Liver (tissue), 9 donors: ENCODE data around the gene CHCHD4. TPM values are rescaled to one million over a fixed set of nuclear protein-coding genes. Genes with fewer than 3 reads are reported as not detected.
"Not testable (repeated sequence)": the region's sequence is repeated elsewhere in the genome, so short reads cannot be mapped to it uniquely, and the experiment has no call there.

ENCODE experiments used
- DNase-seq: peaks from one replicate; pipeline ENCODE4 v3.0.0-alpha.2; 2017; ENCODE audit warnings: low spot score
- H3K27ac ChIP-seq, 2 donors: one replicate each; pipeline ENCODE4 v1.7.0; 2013; ENCODE audit warnings: inconsistent platforms in 2 of 2, low read length in 2 of 2, control low read depth in 1 of 2, low read depth in 1 of 2, mild to moderate bottlenecking in 1 of 2
- H3K27me3 ChIP-seq, 4 donors: one replicate each; pipeline versions ENCODE4 v1.6.1 to v1.7.0; 2013; ENCODE audit warnings: low read length in 3 of 4, inconsistent platforms in 1 of 4, mild to moderate bottlenecking in 1 of 4, moderate library complexity in 1 of 4; ENCODE audit not compliant: control insufficient read depth in 4 of 4, insufficient read depth in 4 of 4
- H3K36me3 ChIP-seq, 4 donors: one replicate each; pipeline versions ENCODE4 v1.6.1 to v1.7.0; 2013; ENCODE audit warnings: low read length in 3 of 4, mild to moderate bottlenecking in 3 of 4, low read depth in 1 of 4, moderate library complexity in 1 of 4; ENCODE audit not compliant: control insufficient read depth in 4 of 4, insufficient read depth in 3 of 4
- H3K4me1 ChIP-seq, 4 donors: one replicate each; pipeline versions ENCODE4 v1.6.1 to v1.7.0; 2013; ENCODE audit warnings: low read length in 3 of 4, mild to moderate bottlenecking in 3 of 4, moderate library complexity in 1 of 4; ENCODE audit not compliant: control insufficient read depth in 4 of 4, insufficient read depth in 4 of 4
- H3K4me3 ChIP-seq, 3 donors: one replicate each; pipeline versions ENCODE4 v1.6.1 to v1.7.0; 2013; ENCODE audit warnings: low read length in 3 of 3, control low read depth in 1 of 3, low read depth in 1 of 3, mild to moderate bottlenecking in 1 of 3
- H3K9ac ChIP-seq, 2 donors: one replicate each; pipeline ENCODE4 v1.7.0; 2013; ENCODE audit warnings: low read length in 2 of 2, mild to moderate bottlenecking in 2 of 2, moderate library complexity in 2 of 2, control low read depth in 1 of 2, low read depth in 1 of 2
- H3K9me3 ChIP-seq, 4 donors: one replicate each; pipeline versions ENCODE4 v1.6.1 to v1.7.0; 2013; ENCODE audit warnings: low read length in 3 of 4; ENCODE audit not compliant: control insufficient read depth in 4 of 4
- CTCF ChIP-seq: fragments of 150-350 bp; IDR thresholded peaks from 2 replicates; pipeline ENCODE4 v1.5.1; 2017; ENCODE audit warnings: improper control_type of control experiment, low read depth, low read length; ENCODE audit not compliant: missing input control
- FOXA2 ChIP-seq: IDR thresholded peaks from 2 replicates; pipeline ENCODE4 v1.6.1; 2016; ENCODE audit warnings: antibody characterized with exemption
- GABPA ChIP-seq, 2 donors: IDR thresholded peaks in 1 of 2; conservative IDR thresholded peaks in 1 of 2; 2 replicates each; pipeline ENCODE4 v1.6.1; 2016; ENCODE audit warnings: antibody characterized with exemption in 2 of 2, mild to moderate bottlenecking in 1 of 2, moderate library complexity in 1 of 2
- HNF4A ChIP-seq, 2 donors: conservative IDR thresholded peaks; 2 replicates each; pipeline ENCODE4 v1.6.1; 2016; ENCODE audit warnings: antibody characterized with exemption in 2 of 2, mild to moderate bottlenecking in 2 of 2
- HNF4G ChIP-seq: IDR thresholded peaks from 2 replicates; pipeline ENCODE4 v1.6.1; 2016; ENCODE audit warnings: antibody characterized with exemption
- RAD21 ChIP-seq, 2 donors: IDR thresholded peaks; 2 replicates each; pipeline ENCODE4 v1.6.1; 2016; ENCODE audit warnings: antibody characterized with exemption in 2 of 2, mild to moderate bottlenecking in 2 of 2
- TAF1 ChIP-seq: conservative IDR thresholded peaks from 2 replicates; pipeline ENCODE4 v1.6.1; 2016; ENCODE audit warnings: antibody characterized with exemption, mild to moderate bottlenecking
- YY1 ChIP-seq: IDR thresholded peaks from 2 replicates; pipeline ENCODE4 v1.6.1; 2016; ENCODE audit warnings: antibody characterized with exemption, mild to moderate bottlenecking
- WGBS: extraction: QIAGEN DNeasy Blood & Tissue Kit; methylation state at CpG from one replicate; pipeline ENCODE4 v1.1.7; 2013; 5-methylcytosine and 5-hydroxymethylcytosine counted together
- polyA plus RNA-seq, 2 donors: library from polyadenylated mRNA; stranded (reverse) in 1 of 2; unstranded in 1 of 2; fragments of 200-250 nt in 1 of 2; fragments of >200 nt in 1 of 2; fragmentation: Nextera tagmentation in 1 of 2; extraction: Ambion mirVana in 1 of 2; gene quantifications; one replicate each; pipeline versions ENCODE4 v1.2.1 to v1.2.3, GENCODE V29; 2013 to 2015
- total RNA-seq, 2 donors: library from RNA; depleted of rRNA; stranded (reverse); fragments of >200 nt; gene quantifications; one replicate each; pipeline ENCODE4 v1.2.3, GENCODE V29; 2014
- TF ChIP-seq, protein P1 (sequence below): IDR thresholded peaks from 2 replicates; pipeline ENCODE4 v1.6.1; 2016; ENCODE audit warnings: antibody characterized with exemption, mild to moderate bottlenecking
- TF ChIP-seq, protein P2 (sequence below): IDR thresholded peaks from 2 replicates; pipeline ENCODE4 v1.6.1; 2016; ENCODE audit warnings: antibody characterized with exemption
- donor health status: healthy.
- donor health status: healthy.
- donor health status: healthy.
- donor health status: healthy.
- donor health status: healthy.

CHCHD4 gene
- total and polyA plus RNA-seq, 4 donors: 7.0 to 11.3 (median 9.5) TPM

DNA sequence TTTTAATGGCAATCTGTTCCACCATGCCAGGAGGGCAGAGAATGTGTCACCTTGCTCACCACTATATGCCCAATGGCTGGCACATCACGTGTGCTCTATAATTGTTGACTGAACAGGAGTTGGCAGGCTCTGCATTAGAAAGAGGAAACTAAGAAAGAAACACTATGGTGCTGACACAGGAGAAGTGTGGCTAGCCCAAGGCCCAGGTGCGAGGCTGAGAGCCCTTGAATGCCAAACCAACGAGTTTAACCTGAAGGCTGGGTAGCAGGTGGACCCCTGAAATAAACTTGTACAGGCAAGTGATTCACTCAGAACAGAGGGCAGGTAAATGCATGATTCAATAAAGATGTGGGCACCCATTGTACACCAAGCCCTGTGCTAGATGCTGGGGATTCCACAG is 2.4 kb downstream of the CHCHD4 start (continued):
- TF ChIP-seq, protein P1, sequence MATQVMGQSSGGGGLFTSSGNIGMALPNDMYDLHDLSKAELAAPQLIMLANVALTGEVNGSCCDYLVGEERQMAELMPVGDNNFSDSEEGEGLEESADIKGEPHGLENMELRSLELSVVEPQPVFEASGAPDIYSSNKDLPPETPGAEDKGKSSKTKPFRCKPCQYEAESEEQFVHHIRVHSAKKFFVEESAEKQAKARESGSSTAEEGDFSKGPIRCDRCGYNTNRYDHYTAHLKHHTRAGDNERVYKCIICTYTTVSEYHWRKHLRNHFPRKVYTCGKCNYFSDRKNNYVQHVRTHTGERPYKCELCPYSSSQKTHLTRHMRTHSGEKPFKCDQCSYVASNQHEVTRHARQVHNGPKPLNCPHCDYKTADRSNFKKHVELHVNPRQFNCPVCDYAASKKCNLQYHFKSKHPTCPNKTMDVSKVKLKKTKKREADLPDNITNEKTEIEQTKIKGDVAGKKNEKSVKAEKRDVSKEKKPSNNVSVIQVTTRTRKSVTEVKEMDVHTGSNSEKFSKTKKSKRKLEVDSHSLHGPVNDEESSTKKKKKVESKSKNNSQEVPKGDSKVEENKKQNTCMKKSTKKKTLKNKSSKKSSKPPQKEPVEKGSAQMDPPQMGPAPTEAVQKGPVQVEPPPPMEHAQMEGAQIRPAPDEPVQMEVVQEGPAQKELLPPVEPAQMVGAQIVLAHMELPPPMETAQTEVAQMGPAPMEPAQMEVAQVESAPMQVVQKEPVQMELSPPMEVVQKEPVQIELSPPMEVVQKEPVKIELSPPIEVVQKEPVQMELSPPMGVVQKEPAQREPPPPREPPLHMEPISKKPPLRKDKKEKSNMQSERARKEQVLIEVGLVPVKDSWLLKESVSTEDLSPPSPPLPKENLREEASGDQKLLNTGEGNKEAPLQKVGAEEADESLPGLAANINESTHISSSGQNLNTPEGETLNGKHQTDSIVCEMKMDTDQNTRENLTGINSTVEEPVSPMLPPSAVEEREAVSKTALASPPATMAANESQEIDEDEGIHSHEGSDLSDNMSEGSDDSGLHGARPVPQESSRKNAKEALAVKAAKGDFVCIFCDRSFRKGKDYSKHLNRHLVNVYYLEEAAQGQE: no peak
- TF ChIP-seq TAF1: no peak
- no peak for TF ChIP-seq YY1
- no peak for TF ChIP-seq HNF4G
- TF ChIP-seq, protein P2, sequence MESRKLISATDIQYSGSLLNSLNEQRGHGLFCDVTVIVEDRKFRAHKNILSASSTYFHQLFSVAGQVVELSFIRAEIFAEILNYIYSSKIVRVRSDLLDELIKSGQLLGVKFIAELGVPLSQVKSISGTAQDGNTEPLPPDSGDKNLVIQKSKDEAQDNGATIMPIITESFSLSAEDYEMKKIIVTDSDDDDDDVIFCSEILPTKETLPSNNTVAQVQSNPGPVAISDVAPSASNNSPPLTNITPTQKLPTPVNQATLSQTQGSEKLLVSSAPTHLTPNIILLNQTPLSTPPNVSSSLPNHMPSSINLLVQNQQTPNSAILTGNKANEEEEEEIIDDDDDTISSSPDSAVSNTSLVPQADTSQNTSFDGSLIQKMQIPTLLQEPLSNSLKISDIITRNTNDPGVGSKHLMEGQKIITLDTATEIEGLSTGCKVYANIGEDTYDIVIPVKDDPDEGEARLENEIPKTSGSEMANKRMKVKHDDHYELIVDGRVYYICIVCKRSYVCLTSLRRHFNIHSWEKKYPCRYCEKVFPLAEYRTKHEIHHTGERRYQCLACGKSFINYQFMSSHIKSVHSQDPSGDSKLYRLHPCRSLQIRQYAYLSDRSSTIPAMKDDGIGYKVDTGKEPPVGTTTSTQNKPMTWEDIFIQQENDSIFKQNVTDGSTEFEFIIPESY: no peak
- TF ChIP-seq FOXA2: no peak
- TF ChIP-seq RAD21 (IDR thresholded peaks at IDR 0.05): no peak
- no peak for TF ChIP-seq HNF4A (conservative IDR thresholded peaks at IDR 0.05)

GRCh38 chr3:14121859-14122258 is 2.8 kb downstream of the CHCHD4 start:
- Histone ChIP-seq H3K9ac (no peak overlapping the region), H3K27ac (no peak overlapping the region), H3K4me1 (peaks cover 29 to 64% (median 49%) of the 10 kb centered on the region in 4 donors), H3K4me3 (no peak overlapping the region), H3K9me3 (no peaks in the 10 kb centered on the region), H3K27me3 (no peaks in the 10 kb centered on the region), H3K36me3 (no peaks in the 10 kb centered on the region)
- no peak for TF ChIP-seq RAD21 (IDR thresholded peaks at IDR 0.05)
- no peak for TF ChIP-seq CTCF
- no peak for TF ChIP-seq GABPA (IDR thresholded peaks at IDR 0.05 in 1 of 2, conservative IDR thresholded peaks at IDR 0.05 in 1 of 2)
- TF ChIP-seq FOXA2: no peak
- peak; percentile 12 for DNase-seq
- 91% methylated on average over 5 of the region's 5 CpGs for WGBS

- not testable (repeated sequence) for H3K9me3 ChIP-seq, H3K9ac ChIP-seq, H3K27ac ChIP-seq, H3K4me3 ChIP-seq, H3K36me3 ChIP-seq, H3K27me3 ChIP-seq
- WGBS: 100% methylated on average over 2 of the region's 2 CpGs
- peak; percentile 17 for DNase-seq
- peaks cover 24 to 56% (median 41%) of the 10 kb centered on the region in 4 donors for H3K4me1 ChIP-seq
These were observed 3.7 kb downstream of the CHCHD4 start for GRCh38 chr3:14120921-14121448.
